Stimulated activated CD4-positive, alpha-beta T cell treated with anti-CD3 and anti-CD28 coated beads, Interleukin-1b, Interleukin-23, amount 100 ng/mL, for 4 hours (primary cell): ENCODE data around the gene MARCKS.
"Not testable (repeated sequence)": the region's sequence is repeated elsewhere in the genome, so short reads cannot be mapped to it uniquely, and the experiment has no call there.

Experiments used
- DNase-seq, 2 donors: peaks; one replicate each; pipeline ENCODE4 v3.0.0-alpha.2; 2020; ENCODE audit warnings: low read depth in 2 of 2

The MARCKS gene

DNA sequence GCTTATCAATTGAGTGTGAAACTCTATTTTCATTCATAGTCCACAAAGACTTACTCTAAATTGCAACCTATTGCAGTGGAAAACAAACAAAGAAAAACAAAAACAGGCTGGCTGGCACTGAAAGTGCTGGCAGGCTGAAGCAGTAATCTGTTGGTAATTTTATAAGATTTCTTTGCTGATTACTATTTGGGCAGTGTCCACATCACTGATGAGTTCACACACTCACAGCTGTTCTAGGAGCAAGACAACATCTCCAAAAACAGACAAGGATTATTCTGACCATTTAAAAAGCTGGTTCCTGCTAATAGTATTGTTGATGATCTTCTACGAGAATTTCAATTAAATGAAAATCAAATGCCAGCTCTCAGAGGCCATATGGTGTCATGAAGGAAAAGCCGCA lies 26.9 kb downstream of the MARCKS start:
- DNase-seq: no peak

GRCh38 chr6:113886512-113886911 lies 29.4 kb downstream of the MARCKS start:
- DNase-seq: no peak

DNA sequence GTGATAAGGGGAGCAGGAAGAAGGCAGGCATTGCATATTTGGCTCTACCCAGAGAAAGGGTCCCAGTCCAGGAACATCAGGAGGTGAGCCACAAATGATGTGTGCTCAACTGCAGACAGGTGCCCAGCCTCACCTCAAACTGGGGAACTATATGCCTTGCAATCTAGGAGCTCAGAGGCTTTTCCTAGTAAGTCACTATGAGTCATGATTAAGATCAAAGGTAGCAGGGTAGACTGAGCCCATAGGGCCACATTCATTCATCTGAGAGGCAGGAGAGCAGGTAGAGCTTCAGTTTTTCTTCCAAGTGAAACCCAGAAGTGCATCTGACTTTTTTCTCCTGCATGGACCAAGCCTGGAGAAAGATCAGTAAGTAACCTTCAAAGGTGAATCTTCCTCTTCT lies 31.3 kb downstream of the MARCKS start:
- no peak for DNase-seq

GRCh38 chr6:113888956-113889630 lies 31.9 kb downstream of the MARCKS start:
- no peak for DNase-seq

DNA sequence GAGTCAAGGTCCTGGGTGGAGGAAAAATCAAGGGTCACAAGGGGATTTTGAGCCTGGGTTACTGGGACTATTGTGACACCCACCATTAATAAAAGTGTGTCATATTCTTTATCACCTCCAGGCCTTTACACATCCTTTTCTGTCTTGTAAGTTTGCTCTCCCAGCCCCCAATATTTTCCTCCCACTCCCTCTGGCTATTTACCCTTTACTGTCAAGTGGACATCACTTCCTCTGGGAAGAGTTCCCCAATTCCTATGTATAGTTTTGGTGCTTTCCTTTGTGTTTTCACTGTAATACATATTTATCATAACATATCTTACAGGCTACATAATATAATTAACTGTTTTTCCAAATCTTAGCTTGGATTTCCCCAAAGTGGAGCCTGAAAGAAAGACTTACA lies 36.3 kb downstream of the MARCKS start:
- no peak for DNase-seq

DNA sequence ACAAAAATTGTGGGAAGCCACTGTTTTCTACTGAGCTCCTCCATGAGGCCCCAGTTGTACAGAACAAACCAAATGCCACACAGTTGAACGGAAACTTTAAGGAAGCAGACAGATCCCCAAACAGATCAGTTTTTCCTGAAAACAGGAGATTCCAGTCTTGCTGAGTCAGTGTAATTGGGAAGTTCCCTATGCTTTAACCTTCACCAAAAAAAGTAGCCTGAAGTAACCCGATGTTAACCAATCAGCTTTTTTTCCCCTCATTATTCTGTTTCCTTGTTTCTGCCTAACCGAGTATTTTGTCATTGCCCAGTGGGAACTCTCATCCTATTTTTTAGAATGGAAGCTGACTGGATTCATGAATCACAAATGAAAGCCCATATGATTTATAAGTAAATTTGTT lies 36.7 kb downstream of the MARCKS start:
- DNase-seq: no peak

GRCh38 chr6:113894712-113895674 lies 37.8 kb downstream of the MARCKS start:
- no peak for DNase-seq

DNA sequence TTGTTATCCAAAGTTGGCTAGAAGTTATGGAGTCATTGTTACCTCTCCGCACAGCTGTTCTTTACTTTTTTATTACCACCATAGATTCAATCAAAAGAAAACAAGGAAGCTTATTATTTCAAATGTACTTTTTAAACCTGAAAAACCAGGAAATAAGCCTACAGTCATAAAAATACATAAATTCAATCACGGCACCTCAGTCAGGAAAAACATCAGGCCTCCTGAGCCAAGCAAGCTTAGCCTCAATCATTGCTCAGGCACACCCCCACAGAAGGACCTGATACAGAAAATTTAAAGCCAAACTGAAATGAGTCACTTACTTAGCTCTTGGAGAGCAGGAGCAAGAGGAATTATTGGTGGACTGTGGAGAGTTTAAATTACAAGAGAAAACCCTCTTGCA lies 44.3 kb downstream of the MARCKS start:
- DNase-seq: no peak

GRCh38 chr6:113903666-113904330 lies 46.7 kb downstream of the MARCKS start:
- DNase-seq: no peak

DNA sequence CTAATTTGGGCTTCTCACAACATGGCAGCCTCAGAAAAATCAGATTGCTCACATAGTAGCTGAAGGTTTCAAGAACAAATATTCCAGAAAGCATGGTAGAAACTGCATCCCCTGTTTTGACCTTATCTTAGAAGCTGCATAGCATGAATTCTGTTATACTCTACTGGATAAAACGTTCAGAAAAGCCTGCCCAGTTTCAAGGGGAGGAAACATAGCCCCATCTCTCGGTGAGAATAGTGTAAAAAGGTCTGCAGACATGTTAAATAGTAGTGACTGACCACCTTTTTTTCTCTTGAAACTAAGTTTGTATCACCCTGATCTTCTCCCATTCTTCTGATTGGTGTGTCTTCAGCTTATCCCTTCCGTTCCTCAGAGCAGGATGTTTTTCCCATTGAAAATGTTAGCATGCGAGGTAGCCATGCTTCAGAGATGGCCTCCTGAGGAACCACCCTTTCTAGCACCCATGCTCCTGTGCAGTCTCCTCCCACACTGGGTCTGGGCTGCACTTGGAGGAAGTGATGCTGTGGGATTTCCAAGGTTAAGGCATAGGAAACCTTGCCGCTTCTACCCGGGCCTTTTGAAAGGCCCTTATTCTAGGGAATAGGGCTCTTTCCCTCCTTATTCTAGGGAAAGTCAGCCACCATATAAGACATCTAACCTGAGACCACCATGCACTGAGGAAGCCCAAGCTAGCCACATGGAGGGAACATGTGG lies 50.1 kb downstream of the MARCKS start:
- DNase-seq: no peak

- DNase-seq: no peak
Measured at GRCh38 chr6:113908801-113909200, 51.7 kb downstream of the MARCKS start.

DNA sequence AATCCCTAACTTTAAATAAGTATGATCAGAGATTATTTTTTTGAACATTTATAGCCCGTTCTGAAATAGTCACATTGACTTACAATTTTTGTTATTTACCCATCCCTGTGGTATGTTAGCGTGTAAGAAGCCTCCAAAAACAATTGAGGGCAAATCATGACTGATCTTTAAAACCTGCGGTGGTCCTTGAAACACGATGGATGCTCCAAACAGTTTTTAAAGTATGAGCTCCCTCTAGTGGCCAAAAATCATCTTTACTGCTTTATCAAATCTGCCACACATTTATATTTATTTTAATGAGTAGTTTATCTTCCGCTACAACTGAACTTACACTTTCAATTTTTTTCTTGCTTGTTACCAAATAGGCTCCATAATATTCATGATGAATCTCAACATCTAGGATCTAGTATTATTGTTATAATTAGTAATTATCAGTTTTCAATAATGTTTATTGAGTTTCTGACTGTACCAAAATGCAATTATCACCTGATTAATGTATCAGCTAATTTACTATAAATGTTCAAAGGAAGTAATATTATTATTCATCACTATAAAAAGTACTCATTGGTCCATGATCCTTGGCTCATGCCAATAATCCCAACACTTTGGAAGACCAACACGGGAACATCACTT lies 52.2 kb downstream of the MARCKS start:
- DNase-seq: peak in 1 of 2 donors; percentile 21

- not testable (repeated sequence) for DNase-seq
Measured at GRCh38 chr6:113910285-113910684, 53.1 kb downstream of the MARCKS start.
